NCI-H2227 treated with DMSO at 0.1 percent for 48 hours (cell line): Measurements from ENCODE around the gene RHOD.

Experiments used
- DNase-seq: peaks from one replicate; lab custom pipeline; 2025; lab: John Stamatoyannopoulos, UW

Gene RHOD, protein sequence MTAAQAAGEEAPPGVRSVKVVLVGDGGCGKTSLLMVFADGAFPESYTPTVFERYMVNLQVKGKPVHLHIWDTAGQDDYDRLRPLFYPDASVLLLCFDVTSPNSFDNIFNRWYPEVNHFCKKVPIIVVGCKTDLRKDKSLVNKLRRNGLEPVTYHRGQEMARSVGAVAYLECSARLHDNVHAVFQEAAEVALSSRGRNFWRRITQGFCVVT

DNA sequence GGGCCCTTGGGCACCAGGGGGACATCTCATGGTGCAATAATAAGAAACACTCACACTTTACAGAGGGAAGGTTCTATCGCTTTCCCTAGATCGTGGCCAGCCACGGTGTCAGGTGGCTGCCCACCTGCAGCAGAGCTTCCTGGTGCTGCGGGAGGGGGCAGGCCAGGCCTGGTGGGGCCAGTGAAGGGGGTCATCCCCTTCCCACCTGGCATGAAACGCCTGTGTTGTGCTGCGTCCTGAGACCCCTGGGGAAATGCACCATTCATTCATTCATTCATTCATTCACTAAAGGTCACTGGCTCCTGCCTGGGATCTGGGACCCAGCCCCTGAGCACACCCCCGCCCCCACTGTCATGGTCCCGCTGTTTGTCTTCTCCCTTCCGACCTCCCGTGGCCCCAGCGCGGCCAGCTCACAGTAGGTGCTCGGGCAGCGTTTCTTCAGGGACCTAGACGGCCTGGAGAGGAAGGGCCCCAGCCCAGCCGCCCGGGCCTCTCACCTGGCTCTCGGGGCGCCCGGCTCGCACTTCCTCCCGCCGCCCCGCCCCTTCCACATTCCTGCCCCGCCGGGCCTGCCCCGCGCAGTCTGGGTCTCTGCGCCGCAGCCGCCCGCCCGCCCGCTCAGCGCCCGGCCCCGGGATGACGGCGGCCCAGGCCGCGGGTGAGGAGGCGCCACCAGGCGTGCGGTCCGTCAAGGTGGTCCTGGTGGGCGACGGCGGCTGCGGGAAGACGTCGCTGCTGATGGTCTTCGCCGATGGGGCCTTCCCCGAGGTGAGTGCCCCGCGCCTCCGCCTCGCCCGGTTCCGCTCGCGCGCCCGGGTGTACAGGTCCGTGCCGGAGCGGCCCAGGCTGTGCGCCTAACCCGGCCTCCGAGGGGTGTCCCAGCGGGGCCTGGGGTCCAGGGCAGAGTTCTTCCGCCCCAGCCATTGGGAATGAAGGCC is at the start of gene RHOD:
TSS of gene RHOD (plus strand) at position 581 of the 938 bp plus-strand sequence. CDS start at position 637, 56 bp downstream.
- DNase-seq: no peak

DNA sequence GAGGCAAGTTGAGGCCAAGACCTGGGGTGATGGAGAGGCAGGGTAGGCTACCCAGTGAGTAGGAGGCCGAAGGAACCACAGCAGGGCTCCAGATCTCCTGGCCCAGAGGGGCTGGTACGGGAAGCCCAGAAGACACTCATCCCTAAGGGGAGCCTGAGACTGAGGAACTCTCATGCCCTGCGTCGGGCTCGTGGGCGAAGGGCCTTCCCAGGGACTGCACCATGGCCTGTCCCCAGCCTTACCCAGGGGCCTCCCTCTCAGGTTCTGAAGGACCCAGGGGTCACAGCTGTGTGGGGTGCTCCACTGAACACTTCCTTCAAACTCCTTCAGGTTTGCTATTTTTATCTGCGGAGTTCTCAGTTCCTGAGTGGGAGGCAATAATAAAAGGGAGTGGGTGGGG is 49.5 kb upstream of the RHOD start:
- no peak for DNase-seq

DNA sequence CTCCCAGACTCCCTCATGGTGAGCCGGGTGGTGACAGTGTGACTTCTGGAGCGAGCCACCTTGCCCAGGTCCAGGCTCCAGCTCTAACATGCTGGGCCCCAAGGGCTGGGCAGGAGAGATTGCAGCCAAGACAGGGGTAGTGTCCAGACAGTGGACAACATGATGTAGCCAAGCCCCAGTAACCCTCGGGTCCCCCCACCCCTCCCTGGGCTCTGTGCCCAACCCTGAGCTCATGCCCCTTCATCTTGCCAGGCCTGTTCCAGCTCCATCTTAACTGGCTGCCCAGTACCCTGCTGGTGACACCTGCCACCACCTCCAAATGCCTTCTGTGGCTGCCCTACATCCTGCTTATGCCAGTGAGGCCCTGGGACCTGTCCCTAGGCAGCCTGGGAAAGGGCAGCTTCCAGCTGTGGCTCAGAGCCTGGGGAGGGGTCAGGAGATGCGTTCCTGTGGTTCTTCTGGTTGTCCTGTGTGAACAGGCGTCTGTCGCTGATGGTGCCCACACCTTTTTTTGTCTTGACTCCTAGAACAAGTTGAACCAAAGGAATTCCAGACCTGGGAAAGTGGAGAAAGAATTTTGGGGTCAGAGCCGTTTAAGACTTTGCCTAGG is 46.2 kb upstream of the RHOD start:
- DNase-seq: no peak

DNA sequence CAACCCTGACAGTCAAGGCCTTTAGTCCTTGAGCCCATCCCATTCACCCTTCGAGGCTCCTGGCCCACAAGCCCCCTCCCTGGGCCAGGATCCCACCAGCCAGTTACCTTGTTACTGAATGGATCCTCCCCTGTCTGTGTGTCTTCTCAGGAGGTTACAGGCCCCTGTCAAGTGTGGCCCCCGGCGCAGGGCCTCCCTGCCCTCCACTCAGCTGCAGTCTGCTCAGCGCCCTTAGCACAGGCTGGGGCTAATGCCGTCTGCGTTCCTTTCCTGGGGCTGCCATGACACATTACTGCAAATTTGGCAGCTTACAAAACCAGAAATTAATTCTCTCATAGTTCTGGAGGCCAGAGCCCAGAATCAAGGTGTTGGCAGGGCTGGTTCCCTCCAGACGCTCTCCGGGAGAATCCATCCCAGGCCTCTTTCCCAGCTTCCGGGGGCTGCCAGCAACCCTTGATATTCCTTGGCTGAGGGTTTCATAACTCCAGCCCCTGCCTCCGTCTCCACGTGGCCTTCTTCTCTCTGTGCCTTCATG is 43.1 kb upstream of the RHOD start:
- DNase-seq: no peak

DNA sequence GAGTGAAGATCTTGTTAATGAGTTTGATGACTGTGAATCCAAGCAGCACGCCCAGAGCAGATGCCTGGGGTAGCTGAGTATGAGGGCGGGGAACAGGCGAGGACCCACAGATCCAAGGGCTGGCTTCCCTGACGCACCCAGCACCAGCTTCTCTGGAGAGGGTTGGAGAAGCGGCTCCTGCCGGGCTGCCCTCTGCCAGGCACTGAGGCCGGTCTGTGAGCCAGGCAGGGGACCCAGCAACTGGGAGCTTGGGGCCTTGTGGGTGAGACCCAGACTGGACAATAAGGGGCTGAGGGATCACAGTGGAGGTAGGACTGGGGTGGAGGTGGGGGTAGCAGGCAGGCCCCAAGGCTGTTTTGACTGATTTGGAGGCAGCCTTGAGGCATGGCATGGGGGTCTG is 42.3 kb upstream of the RHOD start:
- no peak for DNase-seq

DNA sequence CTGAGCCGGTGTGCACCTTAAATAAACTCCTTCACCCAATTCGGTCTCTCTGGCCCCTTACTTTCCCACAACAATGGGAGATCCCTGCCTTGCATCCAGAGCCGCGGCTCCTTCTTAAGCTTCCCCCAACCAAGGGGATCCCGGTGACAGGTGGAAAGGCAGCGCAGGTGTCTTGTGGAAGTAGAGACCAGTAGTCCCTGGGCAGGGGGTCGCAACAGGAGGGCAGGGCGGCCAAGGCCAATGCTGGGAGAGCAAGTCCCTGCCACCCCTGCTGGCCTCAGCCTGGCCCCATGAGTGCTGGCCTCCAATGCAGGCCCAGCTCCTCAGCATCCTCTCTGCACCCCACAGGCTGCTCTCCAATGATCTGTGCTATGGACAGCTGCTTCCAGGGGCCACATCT is 41.6 kb upstream of the RHOD start:
- no peak for DNase-seq

DNA sequence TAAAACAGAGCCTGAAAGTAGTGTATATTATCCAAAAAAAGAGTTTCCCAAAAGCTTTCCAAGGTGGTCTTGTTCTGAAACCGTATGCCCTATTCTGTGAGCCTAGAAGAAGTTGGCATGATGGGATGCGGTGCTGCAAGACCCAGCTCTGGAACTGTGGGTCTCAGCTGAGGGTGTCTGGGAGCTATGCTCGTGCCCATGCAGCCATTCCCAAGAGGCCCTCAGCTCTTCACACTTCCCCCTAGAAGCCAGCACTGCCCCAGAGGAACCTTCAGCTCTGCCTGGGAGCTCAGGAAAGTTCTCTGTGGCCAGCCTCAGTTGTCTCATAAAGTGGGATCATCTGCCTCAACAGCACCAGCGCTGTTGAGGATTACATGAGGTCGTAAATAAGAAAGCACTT is 40.1 kb upstream of the RHOD start:
- no peak for DNase-seq

DNA sequence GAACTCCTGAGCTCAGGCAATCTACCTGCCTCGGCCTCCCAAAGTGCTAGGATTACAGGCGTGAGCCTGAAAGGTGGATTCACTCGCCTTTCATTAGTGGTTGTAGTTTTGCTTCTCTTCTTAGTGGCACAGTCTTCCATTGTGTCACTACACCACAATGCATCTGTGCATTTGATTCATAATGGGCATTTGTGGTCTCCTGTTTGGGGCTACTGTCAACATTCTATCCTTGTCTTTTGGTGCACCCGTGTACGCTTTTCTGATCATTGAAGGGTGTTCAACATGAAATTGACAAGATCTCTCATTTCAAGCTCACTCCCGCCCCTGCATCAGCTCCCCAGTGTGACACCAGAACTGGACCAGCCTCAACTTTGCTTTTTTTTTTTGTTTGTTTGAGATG is 35.7 kb upstream of the RHOD start:
- no peak for DNase-seq

DNA sequence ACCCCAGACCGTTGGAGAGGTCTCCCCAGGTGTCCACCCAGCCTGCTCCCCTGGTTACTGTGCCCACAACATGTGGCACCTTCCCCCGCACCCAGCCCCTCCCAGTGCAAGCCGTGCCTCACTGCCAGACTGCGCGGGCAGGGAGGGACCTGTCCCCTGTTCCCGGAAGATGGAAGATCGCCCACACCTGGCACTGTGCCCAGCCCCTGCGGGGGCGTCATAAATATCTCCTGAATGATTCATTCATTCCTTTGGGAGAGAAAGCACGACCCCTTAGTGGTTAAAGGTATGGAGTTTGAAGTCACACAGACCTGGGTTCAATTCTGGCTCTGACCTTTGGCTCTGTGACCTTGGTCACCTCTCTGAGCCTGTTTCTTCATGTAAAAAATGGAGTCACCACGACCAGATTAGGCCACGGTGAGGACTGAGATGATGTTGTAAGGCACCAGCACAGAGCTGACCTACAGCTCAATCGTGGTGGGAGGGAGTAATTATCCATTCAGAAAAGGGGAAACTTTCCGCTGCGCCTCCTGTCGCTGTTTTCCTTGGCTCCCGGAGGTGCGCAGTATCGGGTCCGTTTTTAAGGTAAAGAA is 34.2 kb upstream of the RHOD start:
- no peak for DNase-seq

DNA sequence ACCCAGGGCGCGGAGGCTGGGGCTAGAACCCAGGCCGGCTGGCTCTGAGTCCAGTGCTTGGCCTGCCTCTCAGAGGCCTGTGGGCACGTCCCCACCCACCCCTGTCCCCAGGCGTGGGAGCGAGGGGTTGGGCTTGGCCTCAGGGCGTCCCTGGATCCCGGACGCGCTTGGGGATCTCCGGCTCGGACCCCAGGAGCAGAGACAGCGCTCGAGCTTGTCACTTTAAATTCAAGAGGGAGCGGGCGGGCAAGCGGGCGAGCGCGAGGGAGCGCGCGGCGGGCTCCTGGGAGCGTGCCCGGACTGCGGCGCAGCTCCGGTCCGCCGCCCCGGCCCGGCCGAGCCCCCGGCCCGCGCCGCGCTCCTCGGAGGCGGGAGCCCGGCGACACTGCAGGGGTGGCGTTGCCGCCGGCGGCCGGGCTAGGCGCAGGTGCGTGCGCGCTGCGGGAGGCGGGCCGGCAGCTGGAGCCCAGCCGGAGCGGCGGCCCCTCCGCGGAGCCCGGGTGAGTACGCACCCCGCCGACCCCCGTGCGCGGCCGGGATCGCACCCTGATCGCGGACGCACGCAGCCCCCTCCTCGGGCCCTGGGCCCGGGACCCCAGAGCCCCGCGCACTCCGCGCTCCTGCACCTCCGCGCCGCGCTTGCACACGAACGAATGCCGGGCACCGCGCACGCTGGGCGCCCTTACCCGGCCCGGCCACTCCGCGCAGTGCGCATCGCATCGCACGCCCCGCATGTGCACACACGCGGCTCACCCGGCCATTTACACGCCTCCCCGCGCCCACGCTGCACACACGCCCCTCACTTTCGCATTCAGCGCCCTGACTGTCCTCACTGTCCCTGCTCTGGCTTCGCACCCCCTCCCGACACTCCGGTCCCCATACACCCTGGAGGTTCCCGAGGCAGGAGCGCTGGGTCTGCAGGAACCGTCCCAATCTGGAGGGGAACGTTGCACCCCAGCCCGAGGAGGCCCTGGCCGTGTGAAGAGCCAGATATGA is 33.4 kb upstream of the RHOD start, which contains the start of gene SYT12:
TSS of gene SYT12 (plus strand) at position 174 of the 996 bp plus-strand sequence. CDS start 7,011 bp downstream, outside the sequence.
- DNase-seq: no peak

DNA sequence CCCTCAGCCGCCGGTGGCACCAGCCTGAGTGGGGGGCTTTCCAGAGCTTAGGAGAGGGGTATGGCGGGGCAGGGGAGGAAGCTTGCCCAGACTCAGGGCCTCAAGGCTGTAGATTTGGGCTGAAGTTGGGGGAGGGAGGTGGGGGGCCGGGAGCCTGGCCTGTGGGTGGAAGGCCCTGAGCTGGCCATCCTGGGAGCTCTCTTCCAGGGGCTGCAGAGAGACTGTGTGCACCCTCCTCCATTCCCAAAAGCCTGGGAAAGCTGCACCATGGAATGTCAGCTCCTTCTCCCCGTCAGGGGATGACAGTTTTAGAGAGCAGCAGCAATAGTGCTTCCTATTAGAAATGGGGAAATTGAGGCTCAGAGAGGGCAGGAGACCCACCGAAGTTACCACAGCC is 32.7 kb upstream of the RHOD start:
- DNase-seq: no peak

DNA sequence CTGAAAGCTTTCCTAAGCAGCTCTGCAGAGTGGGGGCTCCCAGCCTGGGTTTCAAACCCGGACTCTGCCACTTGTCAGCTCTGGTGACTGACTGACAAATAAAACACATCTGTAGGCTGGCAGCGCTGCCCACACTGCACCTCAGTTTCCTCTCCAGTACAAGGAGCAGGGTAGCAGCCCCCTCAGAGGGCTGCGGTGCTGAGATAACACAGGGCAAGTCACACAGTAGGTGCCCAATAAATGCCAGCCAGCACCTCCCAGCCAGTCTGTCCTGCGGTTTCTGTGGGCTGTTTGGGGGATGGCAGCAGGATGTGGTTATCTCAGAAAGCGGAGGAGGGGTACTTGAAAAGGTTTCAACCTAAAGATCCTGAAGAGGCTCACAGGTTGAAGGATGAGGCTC is 32.2 kb upstream of the RHOD start:
- no peak for DNase-seq

DNA sequence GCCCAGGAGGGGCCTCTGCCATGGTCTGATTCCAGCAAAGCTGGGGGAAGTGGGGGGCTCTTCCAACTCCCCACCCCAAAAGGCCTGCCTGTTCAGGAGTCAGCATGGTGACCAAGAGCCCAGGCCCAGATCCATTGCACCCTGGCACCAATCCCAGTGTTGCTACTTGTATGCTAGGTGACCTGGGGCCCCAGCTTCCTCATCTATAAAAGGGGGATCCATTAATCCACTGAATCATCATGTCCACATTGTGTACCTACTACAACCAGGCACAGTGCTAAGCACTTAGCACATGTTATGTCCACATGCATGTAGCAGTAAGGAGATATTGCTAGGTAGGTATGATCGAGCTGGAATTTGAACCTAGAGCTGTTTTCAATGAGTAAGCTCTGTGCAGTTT is 31.7 kb upstream of the RHOD start:
- DNase-seq: no peak

DNA sequence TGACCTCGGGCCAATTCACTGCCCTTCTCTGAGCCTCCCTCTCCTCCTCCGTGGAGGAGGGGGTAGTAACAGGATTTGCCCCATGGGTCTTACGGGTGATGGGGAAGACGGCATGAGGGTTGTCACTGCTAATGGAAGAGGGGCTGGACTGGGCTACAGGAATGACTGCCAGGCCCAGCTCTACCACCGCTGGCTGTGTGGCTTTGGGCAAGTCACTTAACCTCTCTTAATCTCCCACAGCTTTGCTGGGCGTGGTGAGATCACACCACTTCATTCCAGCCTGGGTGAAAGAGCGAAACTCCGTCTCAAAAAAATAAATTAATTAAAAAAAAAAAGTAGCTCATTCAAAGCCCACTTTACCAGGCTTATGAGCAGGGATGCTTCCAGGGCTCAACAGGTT is 30.9 kb upstream of the RHOD start:
- no peak for DNase-seq

DNA sequence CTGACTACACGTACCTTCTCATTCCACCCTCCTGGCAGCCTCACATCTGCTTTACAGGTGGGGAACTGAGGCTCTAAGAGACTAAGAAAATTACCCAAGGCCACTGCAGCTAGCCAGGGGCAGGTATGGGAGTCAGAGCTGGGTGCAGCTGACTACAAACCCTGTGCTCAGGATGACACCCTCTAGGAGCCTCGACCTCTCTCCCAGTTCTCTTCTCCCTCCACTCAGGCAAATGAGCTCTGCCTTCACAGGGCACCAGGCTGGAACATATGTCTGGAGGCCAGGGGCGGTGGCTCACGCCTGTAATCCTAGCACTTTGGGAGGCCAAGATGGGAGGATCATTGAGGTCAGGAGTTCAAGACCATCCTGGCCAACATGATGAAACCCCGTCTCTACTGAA is 29.7 kb upstream of the RHOD start:
- DNase-seq: no peak

DNA sequence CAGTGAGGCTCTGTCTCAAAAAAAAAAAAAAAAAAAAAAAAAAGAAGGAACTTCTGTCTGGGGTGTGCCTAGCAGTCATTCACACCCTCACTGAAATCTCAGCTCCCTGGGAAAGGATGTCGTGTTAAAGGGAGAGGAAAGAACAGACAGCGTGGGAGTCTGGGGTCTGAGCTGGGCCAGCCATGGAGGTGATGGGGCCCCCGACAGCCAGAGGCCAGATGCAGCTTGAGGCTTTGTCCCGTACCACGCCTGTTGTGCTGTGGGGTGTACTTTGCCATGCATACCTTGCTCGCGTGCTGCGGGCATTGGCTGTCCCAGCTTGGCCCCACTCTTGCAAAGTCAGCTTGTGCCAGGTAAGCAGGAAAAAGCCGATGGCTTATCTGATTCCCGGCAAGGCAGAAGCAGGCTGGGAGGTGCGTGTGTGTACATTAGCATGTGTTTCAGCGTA is 29.1 kb upstream of the RHOD start:
- no peak for DNase-seq

DNA sequence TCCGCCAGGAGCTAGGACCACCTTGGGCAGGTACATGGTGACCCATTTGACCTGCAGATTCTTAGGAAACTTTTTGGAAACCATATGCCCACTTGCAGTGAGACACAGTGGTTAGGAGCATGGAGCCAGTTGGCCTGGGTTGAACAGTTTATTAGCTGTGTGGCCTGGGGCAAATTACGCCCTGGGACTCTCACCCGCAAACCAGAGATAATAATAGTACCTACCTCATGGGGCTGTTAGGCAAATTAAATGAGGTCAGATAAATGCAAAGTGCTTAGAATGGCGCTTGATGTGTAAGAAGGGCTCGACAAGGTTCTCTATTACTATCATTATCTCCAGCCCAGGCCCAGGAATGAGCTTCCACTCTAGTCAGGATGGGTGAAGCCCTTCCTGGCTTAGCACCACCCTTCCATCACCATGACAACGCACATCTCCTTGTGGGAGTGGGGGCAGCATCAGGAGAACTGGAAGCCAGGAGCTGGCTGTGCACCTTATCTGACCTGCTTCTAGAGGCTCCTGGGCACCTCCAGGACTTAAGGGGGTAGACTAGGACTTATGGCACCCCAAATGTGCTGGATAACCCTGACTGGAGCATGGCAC is 28.6 kb upstream of the RHOD start:
- DNase-seq: peak; percentile 73

DNA sequence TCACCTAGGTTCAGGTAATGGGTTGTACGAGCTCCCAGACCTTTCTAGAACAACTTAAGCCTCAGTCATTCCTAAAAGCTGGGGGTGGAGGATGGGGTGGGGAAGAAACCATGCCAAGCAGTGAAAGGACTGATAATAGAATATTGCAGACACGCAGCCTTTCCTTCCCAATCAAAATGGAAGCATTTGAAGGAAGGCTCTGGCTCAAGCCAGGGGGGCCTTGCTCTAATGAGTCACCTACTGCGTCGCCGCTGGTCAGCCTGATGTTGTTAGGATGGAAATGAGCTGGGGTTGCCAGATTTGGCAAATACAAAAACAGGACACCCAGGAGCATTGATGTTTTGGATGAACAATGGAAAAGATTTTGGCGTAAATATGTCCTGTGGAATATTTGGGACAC is 27.5 kb upstream of the RHOD start:
- no peak for DNase-seq

DNA sequence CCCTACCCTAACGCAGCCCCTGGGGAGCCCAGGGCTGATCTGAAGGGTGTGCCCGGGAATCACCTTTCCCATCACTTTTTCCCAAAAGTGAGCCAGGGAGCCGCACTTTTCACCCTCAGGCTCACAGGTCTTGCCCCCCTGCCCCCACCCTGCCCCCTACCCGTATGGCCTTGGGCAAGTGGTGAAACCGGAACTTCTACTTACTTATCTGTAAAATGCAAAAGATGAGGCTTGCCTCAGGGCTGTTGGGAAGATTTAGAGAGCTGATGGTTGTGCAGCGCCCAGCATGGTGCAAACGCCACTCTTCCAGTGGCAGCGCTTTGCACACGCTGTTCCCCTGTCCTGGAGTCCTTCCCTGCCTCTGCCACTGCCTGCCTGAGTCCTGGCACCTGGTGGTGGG is 25.7 kb upstream of the RHOD start:
- DNase-seq: no peak

DNA sequence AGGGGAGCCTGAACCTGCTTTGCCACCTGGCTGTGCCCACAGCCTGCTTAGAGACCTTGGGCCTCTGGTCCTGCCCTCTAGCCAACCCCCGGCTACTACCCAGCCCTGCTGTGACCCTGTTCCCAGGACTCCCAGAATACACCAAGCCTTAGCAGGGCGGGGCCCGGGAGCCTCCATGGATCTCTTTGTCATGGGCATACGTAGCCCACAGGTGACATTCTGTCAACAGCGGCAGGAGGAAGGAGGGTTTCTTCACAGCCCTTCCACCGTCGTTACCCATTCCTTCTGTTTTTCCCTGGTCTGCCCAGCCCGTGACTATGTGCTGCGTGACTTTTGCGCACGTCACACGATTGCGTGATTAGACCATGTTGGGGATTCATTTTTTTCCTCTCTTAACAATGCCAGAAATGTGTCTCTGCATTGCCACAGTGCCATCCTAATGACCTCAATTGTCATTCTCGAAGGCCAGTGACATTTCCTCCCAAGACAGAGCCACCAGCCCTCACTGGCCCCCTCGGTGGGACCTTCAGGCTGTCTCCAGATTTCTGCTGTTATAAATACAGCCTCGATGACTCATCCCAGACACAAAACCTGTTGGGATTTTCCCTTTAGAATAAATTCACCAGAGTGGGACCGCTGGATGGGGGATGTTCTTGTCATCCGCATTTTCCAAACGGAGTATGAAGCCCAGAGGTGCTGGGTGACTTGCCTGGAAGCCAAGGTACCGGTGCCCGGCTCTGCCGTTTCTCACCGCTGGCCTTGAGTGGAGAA is 24.7 kb upstream of the RHOD start:
- no peak for DNase-seq
